LoVo (cell line): ENCODE measurements around the gene GPSM1.

ENCODE experiments used
- DNase-seq: peaks from one replicate; pipeline ENCODE4 v3.0.0-alpha.2; 2016; ENCODE audit warnings: low spot score

Gene GPSM1

DNA sequence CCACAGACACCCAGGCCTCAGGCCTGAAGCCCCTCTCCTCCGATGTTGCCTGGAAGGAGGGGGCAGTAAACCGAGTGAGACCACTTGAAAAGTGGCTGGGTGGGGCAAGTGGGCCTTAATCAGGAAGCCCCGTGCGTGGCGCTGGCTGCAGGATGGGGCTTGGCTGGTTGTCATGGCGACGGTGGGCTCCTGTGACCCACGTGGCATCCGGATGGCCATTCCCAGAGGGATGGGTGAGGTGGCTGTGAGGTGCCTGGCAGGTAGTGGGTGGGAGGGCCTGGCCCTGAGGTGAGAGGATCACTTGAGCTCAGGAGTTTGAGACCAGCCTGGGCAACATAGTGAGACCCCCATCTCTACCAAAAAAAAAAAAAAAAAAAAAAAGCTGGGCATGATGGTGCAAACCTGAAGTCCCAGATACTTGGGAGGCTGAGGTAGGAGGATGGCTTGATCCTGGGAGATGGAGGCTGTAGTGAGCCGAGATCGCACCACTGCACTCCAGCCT lies 5.2 kb downstream of the GPSM1 start:
- no peak for DNase-seq

DNA sequence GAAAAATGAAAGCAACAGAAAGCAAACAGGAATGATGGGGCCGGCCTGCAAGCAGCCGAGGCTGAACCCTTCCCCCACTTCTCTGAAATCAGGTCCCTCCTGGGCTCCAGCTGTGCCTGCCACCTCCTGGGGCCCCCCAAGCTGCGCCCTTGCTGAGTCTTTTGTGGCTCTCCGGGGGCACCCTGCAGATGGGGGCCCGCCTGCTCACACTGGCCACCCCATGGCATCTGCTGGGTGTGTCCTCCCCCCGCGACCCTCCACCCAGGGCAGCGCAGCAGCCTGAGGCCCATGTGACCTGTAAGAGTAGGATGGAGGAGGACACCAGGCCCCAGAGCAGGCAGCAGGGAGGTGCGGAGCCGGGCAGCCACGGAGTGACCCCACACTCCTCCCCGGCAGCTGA lies 5.7 kb downstream of the GPSM1 start:
- DNase-seq, result no peak

DNA sequence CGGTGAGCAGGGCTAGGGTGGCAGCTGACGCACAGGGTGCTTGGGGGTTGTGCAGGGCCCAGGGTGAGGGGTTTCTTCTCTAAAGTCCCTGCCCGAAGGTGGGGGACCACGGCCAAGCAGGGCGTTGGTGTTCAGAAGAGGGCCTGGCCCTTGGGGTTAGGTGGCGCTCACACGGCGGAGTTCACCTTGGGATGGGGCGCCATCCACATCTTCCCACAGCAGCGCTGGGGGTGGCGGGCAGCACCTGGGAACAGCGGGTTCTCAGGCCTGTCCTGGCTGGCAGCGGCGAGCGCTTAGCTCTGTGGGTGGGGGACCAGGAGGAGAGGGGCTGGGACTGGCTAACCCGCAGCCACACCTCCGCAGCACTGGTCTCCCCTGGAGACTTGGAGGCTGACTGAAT lies 6.1 kb downstream of the GPSM1 start:
- DNase-seq, result no peak

DNA sequence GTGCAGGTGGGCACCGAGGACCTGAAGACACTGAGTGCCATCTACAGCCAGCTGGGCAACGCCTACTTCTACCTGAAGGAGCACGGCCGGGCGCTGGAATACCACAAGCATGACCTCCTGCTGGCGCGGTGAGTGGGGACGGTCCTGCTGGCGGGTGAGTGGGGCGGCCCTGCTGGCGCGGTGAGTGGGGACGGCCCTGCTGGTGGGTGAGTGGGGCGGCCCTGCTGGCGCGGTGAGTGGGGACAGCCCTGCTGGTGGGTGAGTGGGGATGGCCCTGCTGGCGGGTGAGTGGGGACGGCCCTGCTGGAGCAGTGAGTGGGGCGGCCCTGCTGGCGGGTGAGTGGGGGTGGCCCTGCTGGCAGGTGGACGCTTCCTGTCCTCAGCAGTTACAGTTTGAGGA lies 7.2 kb downstream of the GPSM1 start:
- no peak for DNase-seq

DNA sequence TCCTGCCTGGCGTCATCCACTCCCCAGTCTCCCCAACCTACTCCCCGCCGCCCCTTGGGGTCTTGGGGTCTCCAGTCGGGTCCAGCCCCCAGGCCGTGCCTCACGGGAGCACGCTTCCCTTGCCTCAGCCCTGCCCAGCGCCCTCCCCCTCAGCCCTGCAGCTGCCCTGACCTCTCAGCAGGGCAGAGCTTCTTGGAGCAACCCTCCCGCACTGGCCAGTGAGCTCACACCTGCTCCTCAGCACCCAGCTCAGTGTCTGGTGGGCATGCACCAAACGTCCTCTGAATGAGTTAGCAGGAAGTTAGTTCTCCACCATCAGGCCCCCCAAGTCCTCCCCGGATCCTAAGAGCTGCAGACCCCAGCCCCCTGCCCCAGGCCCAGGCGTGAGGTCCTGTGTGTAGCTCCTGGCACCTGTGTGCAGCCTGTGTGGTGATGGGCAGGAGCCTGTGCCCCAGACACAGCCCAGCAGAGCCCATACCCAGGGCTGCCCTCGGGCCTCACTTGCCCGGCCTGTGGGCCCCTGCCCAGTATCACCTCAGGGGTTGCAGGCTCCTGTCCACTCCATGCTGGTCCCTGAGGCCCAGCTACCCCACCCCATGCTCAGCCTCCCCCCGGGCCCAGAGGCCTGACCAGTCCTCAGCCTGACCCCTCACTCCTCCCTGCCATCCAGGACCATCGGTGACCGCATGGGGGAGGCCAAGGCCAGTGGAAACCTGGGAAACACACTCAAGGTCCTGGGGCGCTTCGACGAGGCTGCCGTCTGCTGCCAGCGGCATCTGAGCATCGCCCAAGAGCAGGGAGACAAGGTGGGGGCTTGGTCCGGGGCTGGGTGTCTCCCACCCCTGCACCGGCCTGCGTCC lies 8.2 kb downstream of the GPSM1 start:
- DNase-seq, result no peak

DNA sequence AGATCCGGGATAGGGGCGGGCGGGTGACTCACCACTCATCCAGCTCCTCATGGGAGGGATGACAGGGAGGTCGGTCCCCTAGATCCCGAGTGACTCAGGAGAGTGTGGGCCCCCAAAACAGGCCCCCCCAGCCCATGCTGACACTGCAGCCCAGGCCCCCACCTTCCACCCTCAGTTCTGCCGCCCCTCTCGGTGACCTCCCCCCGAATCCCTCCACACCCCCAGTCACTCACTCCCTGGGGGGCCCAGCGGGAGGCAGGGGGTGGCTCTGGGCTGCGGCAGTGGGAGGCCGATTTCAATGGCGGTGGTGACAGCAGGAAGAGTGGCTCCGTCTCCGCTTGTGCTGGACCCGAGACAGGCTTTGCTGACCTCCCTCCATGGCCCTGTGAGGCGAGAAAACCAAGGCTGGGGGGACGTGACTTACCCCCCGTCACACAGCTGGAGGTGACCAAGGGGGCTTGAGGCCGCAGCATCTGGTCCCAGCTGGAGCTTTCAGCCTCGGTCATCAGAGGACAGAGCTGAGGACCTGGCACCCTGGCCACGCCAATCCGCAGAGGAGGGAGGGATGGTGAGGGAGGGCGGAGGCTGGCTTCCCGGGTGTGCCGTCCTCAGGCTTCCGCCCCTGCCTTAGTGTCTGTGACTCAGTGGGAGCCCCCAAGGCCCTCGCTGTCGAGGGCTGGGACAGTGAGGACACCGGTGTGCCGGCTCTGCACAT lies 9.0 kb downstream of the GPSM1 start:
- no peak for DNase-seq

DNA sequence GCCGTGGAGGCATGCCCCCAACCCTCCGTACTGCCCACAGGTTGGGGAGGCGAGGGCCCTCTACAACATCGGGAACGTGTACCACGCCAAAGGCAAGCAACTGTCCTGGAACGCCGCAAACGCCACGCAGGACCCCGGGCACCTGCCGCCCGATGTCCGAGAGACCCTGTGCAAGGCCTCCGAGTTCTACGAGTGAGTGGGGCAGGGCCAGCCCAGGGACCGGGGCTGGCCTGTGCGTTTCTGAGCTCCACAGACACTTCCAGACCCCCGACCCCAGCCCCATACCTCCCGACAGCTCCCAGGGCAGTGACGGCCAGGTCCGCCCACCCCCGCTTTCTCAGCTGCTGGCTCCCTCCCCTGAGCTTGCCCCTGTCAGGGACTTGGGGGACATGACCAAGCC lies 9.5 kb downstream of the GPSM1 start:
- no peak for DNase-seq

DNA sequence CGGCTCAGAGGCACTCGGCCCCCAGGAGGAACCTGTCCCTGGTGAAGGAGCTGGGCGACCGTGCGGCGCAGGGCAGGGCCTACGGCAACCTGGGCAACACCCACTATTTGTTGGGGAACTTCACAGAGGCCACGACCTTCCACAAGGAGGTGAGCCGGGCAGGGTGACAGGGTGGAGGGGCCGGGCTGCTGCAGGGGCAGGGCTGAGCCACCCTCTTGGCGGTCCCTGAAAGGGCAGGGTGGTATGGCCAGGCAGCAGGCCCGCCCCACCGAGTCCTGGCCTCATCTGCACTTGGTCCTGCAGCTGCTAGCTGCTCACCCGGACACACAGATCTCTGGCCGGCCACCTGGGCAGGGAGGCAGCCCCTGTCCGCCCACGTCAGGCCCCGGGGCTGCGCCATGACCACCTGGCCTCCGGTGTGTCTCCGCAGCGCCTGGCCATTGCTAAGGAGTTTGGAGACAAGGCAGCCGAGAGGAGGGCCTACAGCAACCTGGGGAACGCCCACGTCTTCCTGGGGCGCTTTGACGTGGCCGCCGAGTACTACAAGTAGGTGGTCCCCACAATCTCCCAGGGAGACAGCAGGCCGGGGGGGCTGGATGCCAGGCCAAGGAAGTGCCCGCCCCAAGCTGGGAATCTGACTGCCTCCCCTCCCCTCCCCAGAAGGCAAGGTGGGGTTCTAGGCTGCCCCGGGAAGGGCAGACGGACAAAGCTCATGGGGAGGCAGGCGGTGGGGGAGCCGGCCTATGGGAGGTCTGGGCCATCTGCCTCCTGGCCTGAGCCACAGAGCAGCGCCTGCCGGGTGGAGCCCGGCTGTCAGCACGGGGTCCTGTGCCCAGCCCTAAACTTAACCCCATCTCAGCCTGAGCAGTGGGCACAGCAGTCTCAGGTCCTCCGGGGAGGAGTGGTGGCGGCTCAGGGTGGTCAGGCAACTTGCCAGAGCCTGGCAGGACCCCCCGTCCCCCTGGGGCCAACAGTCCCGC lies 10.4 kb downstream of the GPSM1 start:
- no peak for DNase-seq

DNA sequence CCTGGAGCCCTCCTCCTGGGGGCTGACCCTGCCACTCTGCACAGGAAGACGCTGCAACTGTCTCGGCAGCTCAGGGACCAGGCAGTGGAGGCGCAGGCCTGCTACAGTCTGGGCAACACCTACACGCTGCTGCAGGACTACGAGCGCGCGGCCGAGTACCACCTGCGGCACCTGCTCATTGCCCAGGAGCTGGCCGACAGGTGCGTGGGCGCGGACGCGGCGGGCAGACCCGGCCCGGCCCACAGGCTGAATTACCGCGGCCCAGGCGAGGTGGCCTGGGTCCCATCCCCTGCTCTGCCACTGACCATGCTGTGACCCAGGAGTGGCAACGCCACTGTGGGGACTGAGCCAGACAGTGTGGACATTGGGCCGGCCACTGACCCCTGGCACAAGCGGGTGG lies 11.2 kb downstream of the GPSM1 start:
- DNase-seq, result no peak

DNA sequence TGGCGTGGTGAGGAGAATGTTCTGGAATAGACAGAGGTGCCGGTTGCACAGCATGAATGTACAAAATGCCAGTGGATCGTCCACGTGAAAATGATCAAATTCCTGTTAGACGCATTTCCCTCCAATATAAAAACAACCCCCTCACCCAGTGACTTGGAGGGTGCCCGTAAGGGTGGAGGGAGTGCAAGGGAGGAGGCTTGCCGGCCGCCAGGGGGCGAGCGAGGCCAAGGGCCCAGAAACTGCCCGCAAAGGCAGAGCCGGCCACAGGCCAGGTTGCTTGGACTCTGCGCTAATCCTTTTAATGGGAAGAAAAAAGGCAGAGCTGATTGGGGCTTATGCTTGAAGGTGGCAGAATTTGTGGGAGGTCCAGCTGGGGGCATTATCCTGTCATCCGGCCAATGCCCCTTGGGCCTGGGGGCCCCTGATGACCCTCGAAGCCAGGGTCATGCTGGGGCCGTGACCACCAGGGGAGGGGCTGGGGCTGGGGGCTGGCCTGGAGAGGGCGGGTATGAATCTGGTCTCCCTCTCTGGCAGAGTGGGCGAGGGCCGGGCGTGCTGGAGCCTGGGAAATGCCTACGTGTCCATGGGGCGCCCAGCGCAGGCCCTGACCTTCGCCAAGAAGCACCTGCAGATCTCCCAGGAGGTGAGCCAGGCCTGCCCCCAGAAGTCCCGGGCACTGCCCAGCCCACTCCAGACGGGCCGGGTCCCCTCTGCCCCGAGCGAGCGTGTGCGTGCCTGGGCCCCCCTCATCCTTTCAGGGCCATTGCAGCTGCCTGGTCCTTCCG lies 12.0 kb downstream of the GPSM1 start:
- DNase-seq, result peak; percentile 54

DNA sequence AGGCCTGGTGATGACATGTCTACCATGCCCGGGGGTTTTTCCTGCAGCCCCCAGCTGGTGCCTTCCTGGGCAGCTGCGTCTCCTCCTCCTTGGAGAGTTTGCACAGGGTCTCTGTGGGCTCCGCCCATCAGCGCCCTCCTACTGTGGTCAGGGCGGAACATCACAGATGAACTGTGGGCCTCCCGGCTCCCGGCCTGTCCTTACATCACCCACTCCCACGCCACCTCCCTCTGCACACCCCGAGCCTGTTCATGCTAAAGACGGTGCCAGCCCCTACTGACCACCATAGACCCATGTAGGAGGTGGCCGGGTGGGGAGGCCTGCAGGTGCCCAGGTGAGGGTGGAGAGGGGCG lies 12.6 kb downstream of the GPSM1 start:
- no peak for DNase-seq

DNA sequence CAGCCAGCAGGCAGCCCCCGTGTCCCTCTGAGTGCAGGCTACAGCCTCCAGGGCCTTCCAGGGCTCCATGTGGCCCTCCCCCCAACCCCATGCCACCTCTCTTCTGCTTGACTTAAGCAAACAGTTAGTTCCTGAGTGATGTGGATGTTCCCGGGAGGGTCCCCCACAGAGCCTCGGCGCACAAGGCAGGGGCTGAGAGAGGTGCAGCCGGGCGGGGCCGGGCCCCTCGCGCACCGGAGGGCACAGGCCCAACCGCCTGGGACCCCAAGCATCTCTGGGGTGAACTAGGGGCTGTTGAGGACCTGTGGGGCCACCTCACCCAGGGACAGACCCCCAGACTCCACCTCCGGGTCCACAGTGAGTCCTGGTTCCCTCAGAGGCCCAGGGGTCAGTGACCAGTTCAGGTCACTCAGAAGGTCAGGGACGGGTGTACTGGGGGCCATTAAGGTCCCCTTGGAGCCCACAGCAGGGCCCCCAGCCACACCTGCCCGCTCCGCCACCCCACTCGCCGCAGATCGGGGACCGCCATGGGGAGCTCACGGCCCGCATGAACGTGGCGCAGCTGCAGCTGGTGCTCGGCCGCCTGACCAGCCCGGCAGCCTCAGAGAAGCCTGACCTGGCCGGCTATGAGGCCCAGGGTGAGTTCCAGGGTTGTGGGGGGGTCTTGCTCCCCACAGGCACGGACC lies 13.2 kb downstream of the GPSM1 start:
- DNase-seq, result no peak

DNA sequence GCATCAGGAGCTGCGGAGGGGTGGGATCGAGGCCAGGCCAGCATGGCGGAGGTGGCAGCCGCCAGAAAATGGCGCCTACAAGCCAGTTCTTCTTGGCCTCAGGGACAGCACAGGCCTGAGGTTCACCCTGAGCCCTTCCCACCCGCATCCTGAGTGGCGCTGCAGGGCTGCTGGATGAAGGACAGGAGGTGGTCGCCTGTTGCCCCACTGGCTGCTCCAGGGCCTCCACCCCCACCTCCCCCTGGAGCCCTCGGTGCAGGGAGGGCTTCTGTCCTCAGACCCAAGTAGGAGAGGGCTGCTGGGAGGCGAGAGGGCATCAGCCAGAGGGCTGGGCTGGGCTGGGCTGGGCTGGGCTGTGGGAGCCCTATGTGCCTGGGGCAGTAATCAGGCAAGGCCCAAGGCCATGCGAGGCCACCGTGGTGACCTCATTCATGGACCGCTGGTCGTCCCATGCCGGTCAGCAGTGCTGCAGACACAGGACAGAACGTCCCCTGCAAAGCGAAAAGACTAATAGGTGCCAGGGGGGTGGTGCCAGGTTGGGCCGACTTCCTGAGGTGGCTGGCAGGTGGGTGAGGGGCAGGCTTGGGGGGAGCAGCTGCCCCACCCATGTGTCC lies 13.8 kb downstream of the GPSM1 start:
- no peak for DNase-seq

DNA sequence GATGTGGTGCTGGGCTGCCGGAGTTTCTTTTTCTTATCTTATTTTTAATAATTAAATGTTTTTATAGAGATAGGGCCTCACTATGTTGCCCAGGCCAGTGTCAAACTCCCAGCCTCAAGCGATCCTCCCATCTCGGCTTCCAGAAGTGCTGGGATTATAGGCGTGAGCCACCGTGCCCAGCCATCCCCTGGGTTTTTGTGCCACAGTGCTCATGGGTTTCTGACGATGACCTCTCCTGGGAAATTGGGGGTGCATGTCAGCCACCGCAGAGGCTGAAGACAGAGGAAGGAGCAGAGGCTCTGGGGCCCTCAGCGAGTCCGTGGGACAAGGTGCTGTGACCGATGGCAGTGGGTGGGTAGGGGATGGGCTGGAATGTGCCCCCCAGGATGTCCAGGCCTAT lies 14.4 kb downstream of the GPSM1 start:
- no peak for DNase-seq

DNA sequence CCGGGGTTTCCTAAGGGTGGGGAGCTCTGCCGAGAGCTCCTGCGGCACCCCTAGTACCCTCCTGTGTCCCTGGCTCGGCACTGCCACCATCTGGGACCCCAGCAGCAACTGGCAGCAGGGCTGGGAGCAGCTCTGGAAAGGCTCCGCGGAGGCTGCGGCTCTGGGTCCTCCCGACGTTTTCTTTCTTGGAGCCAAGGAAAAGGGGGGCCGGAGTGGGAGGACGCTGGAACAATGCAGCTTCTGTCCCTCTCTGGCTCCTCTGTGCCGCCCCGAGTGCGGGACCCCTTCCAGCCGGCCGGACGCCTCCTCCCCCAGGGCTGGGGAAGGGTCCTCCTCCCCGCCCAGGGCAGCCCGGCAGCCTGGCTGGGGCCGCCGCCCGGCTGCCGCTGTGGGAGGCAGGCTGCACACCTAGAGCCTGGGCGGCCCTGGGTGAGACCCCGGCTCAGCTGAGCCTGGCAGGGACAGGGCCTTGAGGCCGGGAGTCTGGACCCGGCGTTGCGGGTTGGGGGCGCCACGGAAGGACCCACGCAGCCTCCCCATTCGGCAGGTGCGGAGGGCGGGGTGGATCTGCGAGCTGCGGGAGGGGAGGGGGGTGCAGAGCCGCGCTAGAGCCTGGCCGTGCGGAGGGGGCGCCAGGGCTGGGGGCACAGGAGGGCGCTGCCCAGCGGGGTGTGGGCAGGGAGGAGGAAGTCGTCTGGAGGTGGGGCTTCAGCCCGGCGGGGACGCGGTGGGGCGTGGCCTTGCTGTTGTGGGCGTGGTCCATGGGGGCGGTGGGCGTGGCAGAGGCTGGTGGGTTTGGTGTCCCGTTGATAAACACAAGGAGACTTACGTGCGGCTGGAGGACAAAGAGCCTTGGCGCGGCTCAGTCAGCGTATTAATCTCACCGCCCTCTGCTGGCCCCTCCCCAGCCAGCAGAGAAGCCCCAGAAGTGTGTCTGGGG lies 15.1 kb downstream of the GPSM1 start:
- DNase-seq, result no peak

DNA sequence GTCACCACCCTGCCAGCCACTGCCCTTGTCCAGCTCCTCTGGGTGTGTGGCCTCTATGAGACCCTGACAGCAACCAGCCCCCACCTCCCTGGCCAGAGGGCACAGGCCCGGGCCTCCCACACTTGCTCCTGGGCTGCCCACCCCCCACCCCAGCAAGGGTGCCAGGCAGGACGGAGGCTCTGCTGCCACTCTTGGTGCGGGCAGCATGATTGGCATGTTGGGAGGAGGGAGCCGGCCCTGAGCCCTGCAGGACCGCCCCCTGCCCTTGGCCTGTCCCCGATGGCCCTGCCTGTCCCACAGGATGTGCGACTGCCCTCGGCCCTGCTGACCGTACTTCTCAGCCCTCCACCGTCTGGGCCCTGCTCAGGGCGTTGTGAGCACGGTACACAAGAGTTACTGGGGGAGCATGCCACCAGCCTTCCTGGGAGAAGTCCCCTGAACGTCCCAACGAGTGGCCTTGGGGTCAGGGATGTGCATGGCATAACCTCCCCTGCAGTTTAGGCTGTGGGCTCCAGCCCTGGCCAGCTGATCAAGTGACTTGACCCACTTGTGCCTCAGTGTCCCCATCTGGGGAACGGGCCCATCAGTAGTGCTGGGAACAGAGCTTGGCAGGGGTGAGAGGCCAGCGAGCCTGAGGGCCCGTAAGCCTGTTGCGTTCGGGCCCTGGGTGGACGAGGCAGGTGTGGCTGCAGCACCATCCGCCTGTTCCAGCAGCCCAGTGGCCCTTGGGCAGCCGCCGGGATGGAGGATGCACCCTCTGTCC lies 16.0 kb downstream of the GPSM1 start:
- DNase-seq, result no peak

DNA sequence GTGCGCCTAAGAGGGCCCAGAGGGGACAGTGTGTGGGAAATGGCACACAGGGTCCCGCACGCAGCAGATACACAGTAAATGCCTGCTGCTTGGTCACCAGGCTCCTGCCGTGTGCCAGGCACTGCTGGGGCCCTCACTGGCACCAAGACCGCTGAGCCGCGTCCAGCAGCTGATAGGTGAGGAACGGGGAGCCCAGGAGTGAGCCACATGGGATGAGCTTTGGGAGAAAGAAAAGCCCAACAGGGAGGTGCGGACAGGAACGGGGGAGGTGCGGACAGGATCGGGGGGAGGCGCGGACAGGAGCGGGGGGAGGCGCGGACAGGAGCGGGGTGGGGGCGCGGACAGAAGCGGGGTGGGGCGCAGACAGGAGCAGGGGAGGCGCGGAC lies 16.5 kb downstream of the GPSM1 start:
- DNase-seq, result no peak

DNA sequence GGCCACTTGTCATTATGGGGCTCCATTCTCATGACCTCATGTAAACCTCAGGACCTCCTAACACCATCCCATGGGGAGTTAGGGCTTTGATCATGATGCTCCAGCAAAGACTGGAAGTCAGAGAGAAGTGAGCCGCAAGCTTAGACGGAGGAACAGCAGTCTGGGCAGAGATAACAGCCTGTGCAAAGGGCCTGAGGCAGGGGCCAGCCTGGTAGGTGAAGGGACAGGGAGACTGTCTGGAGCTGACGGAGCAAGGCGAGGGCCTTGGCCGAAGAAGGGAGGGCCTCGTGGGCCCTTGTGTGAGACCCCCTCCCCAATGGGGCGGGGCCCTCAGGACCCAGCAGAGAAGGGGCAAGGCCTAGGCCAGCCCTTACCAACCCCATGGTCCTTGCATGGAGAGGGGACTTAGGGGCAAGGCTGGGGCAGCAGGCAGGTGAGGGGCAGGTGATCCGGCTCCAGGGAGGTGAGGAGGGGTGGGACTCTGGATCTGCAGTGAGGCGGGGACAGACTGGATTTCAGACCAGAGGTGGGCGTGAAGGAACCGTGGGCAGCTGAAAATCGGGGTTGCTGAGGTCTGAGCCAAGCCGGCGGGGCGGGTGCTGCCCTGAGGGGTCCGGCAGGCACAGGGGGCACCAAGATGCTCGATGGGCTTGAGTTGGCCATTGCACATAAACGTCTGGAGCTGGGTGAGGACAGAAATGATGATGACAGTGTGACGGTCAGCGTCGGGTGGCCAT lies 17.4 kb downstream of the GPSM1 start:
- DNase-seq, result no peak
